ENCODE measurements around the gene PDE4D. TPM values are rescaled to one million over a fixed set of nuclear protein-coding genes. Genes with fewer than 3 reads are reported as not detected.

The PDE4D gene
- total and polyA plus RNA-seq, 2 of the 4 experiments (the other 2 are of a cell fraction) = 1.4 to 7.9 TPM

GRCh38 chr5:59674763-59675162 is 218.8 kb downstream of the PDE4D start:
- no peak overlapping the region for H2BK120ac ChIP-seq (ENCODE audit: low read depth, low read length)
- H3K4ac ChIP-seq (ENCODE audit: low read depth, low read length) = no peak overlapping the region
- H4K8ac ChIP-seq (ENCODE audit: low read depth in 2 of 2, low read length in 2 of 2) = no peak overlapping the region
- TF ChIP-seq CEBPB (IDR thresholded peaks at IDR 0.05; ENCODE audit: low read depth, low read length) = no peak
- TF ChIP-seq CTCF (conservative IDR thresholded peaks at IDR 0.05; ENCODE audit: low read depth, low read length) = no peak
- in situ Hi-C loops (cut with MboI; ENCODE audit: low sequenced_read_pairs) (loop anchor here (10.0 to 25.0 kb wide), 2 partner anchors 162 to 490 kb away; no protein-coding TSS in a partner anchor), intact Hi-C loops (cut with micrococcal nuclease) (loop anchor here (5.0 kb wide), 1 partner anchor 487 kb away; no protein-coding TSS in a partner anchor), dilution Hi-C loops (cut with HindIII; ENCODE audit: low sequenced_read_pairs, unreplicated experiment) (no loop called here)
- H3K9me3 ChIP-seq (ENCODE audit: control insufficient read depth, insufficient read depth, low read length) = no peaks in the 10 kb centered on the region
- ATAC-seq (ENCODE audit: low read depth) (no peak), DNase-seq (no peak)
- H2AK5ac ChIP-seq (ENCODE audit: low read depth, low read length) = no peak overlapping the region
- no peak overlapping the region for H2BK20ac ChIP-seq (ENCODE audit: low read depth, low read length)
- WGBS, 2 experiments (ENCODE audit: extremely low coverage in 2 of 2, insufficient read length in 1 of 2) = 100% methylated on average over 1 of the region's 2 CpGs; no CpG with 5 or more reads in 1 of the 2 experiments
- no peaks in the 10 kb centered on the region for H3K4me1 ChIP-seq (ENCODE audit: control insufficient read depth, insufficient read depth, low read length)
- no peak overlapping the region for H2AK9ac ChIP-seq (replicated peaks; ENCODE audit: low read depth, low read length, poor library complexity)
- H4K5ac ChIP-seq (ENCODE audit: low read depth, low read length) = no peak overlapping the region
- no TSS peak for BruUV-seq (replicated peaks)
- no peak overlapping the region for H3K27ac ChIP-seq (ENCODE audit: insufficient read depth, low read length)
- H3K56ac ChIP-seq (ENCODE audit: extremely low read depth, insufficient read depth, low read length) = no peak overlapping the region
- H3K18ac ChIP-seq (ENCODE audit: low read depth, low read length) = no peak overlapping the region
- no peak overlapping the region for H3K4me2 ChIP-seq (ENCODE audit: low read depth, low read length)
- H4K91ac ChIP-seq (ENCODE audit: insufficient read depth, low read depth, low read length) = no peak overlapping the region
- H2BK5ac ChIP-seq (ENCODE audit: low read depth, low read length, poor library complexity, severe bottlenecking) = no peak overlapping the region
- H3K14ac ChIP-seq (replicated peaks; ENCODE audit: low read depth, low read length) = no peak overlapping the region
- H2AFZ ChIP-seq (replicated peaks; ENCODE audit: low read length, poor library complexity) = no peak overlapping the region
- no peak overlapping the region for H2BK15ac ChIP-seq (ENCODE audit: low read depth, low read length)
- H3K23ac ChIP-seq (ENCODE audit: low read depth, low read length) = no peak overlapping the region
- H3K36me3 ChIP-seq (ENCODE audit: control insufficient read depth, insufficient read depth, low read length) = no peaks in the 10 kb centered on the region
- H3K27me3 ChIP-seq (ENCODE audit: control insufficient read depth, insufficient read depth, low read length) = no peaks in the 10 kb centered on the region
- ChIA-PET POLR2A (ENCODE audit: unreplicated experiment) (no interaction called here), CTCF (interaction anchor here (1.0 kb wide), 1 partner anchor 487 kb away, joined by 4 read pairs; no protein-coding TSS in a partner anchor)
- no peaks in the 10 kb centered on the region for H4K20me1 ChIP-seq (ENCODE audit: insufficient read depth, low read length)
- no peaks in the 10 kb centered on the region for H3K9me1 ChIP-seq (ENCODE audit: insufficient read depth, low read length)
- no peak overlapping the region for H3K4me3 ChIP-seq (ENCODE audit: insufficient read depth, low read depth, low read length)
- no peaks in the 10 kb centered on the region for H3K79me1 ChIP-seq (ENCODE audit: low read depth in 1 of 2, low read length in 2 of 2)
- H3K9ac ChIP-seq (ENCODE audit: low read depth, low read length) = no peak overlapping the region

Data from IMR-90 (cell line).